Kidney (tissue), 14 donors: Measurements from ENCODE around the gene FAXC. TPM values are rescaled to one million over a fixed set of nuclear protein-coding genes. Genes with fewer than 3 reads are reported as not detected.
A peak's percentile ranks its signal among the peaks of the same experiment; 100 is the strongest.

Source experiments
- DNase-seq, 5 donors: peaks; one replicate each; pipeline ENCODE4 v3.0.0-alpha.2; 2013 to 2020
- FAIRE-seq: peaks from 2 replicates; lab custom pipeline; 2012; peaks lifted over from hg19 to GRCh38; lab: Jason Lieb, UNC
- H3K27ac ChIP-seq, 2 donors: one replicate each; pipeline ENCODE4 v1.7.0; 2013; ENCODE audit warnings: low read depth in 2 of 2, low read length in 2 of 2, inconsistent platforms in 1 of 2
- H3K27me3 ChIP-seq: one replicate; pipeline ENCODE4 v1.7.1; 2013; ENCODE audit warnings: low read length, inconsistent platforms; ENCODE audit not compliant: control insufficient read depth, insufficient read depth
- H3K36me3 ChIP-seq, 3 donors: one replicate each; pipeline versions ENCODE4 v1.7.0 to v1.7.1; 2013; ENCODE audit warnings: low read length in 3 of 3, control low read depth in 1 of 3, inconsistent platforms in 1 of 3; ENCODE audit not compliant: insufficient read depth in 3 of 3, control insufficient read depth in 2 of 3
- H3K4me1 ChIP-seq, 3 donors: one replicate each; pipeline versions ENCODE4 v1.7.0 to v1.7.1; 2013; ENCODE audit warnings: low read length in 3 of 3, inconsistent platforms in 1 of 3, low read depth in 1 of 3; ENCODE audit not compliant: control insufficient read depth in 2 of 3, insufficient read depth in 2 of 3
- H3K4me3 ChIP-seq, 3 donors: one replicate each; pipeline versions ENCODE4 v1.7.0 to v1.8.1; 2013; ENCODE audit warnings: low read length in 3 of 3, control low read depth in 1 of 3, inconsistent platforms in 1 of 3
- H3K9ac ChIP-seq, 3 donors: one replicate each; pipeline versions ENCODE4 v1.7.0 to v1.7.1; 2013; ENCODE audit warnings: low read length in 3 of 3, control low read depth in 1 of 3, inconsistent platforms in 1 of 3
- H3K9me3 ChIP-seq, 3 donors: one replicate each; pipeline versions ENCODE4 v1.7.0 to v1.7.1; 2013; ENCODE audit warnings: low read length in 3 of 3, control low read depth in 1 of 3, inconsistent platforms in 1 of 3; ENCODE audit not compliant: control insufficient read depth in 2 of 3, insufficient read depth in 1 of 3
- intact Hi-C: fragments of 100-400 bp; cut with DNase I; formaldehyde crosslinking; loops from one replicate; pipeline ENCODE4 v1.11.1; 2022
- polyA plus RNA-seq: library from polyadenylated mRNA; stranded (reverse); fragments of 350-450 nt; fragmentation: Illumina TruSeq; extraction: RNeasy Lipid Tissue Mini Kit (QIAGEN cat#74804); gene quantifications from one replicate; pipeline ENCODE4 v1.2.3, GENCODE V29; 2014; ENCODE audit warnings: low read depth, low replicate concordance; ENCODE audit not compliant: insufficient read depth
- total RNA-seq: library from RNA; stranded (reverse); fragmentation: NEBNext Ultra II Directional; extraction: Animal tissue kit (Norgen Biotek cat#: 25700); gene quantifications from one replicate; pipeline ENCODE4 v1.2.1, GENCODE V29; 2021
- TF ChIP-seq, protein P1 (sequence below): IDR thresholded peaks from 3 replicates; pipeline ENCODE4 v1.5.1; 2012; ENCODE audit warnings: mild to moderate bottlenecking, moderate library complexity, borderline replicate concordance; ENCODE audit not compliant: insufficient read depth; ENCODE audit errors: extremely low read depth
- donor health status: control.
- donor health status: control.
- donor health status: control.
- donor health status: control.
- donor health status: control.
- donor health status: DM: yes; HTN: yes; CAD: no.
- donor health status: Normal renal cell carcinoma (clear cell type).

The FAXC gene
- total and polyA plus RNA-seq, 2 donors from 2014 or later = 1.4 to 3.3 TPM

- peak in 2 of 5 donors; percentile 21 to 26 for DNase-seq
- intact Hi-C loops = no loop called here
- Histone ChIP-seq H3K4me3 (no peak overlapping the region), H3K4me1 (no peaks in the 10 kb centered on the region), H3K9ac (no peak overlapping the region), H3K9me3 (no peaks in the 10 kb centered on the region), H3K27ac (no peak overlapping the region), H3K36me3 (no peaks in the 10 kb centered on the region), H3K27me3 (no peaks in the 10 kb centered on the region)
- peak; percentile 44 for FAIRE-seq
- TF ChIP-seq, protein P1, sequence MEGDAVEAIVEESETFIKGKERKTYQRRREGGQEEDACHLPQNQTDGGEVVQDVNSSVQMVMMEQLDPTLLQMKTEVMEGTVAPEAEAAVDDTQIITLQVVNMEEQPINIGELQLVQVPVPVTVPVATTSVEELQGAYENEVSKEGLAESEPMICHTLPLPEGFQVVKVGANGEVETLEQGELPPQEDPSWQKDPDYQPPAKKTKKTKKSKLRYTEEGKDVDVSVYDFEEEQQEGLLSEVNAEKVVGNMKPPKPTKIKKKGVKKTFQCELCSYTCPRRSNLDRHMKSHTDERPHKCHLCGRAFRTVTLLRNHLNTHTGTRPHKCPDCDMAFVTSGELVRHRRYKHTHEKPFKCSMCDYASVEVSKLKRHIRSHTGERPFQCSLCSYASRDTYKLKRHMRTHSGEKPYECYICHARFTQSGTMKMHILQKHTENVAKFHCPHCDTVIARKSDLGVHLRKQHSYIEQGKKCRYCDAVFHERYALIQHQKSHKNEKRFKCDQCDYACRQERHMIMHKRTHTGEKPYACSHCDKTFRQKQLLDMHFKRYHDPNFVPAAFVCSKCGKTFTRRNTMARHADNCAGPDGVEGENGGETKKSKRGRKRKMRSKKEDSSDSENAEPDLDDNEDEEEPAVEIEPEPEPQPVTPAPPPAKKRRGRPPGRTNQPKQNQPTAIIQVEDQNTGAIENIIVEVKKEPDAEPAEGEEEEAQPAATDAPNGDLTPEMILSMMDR = no peak
Observed at GRCh38 chr6:99282479-99283062, 66.9 kb downstream of the FAXC start.

DNA sequence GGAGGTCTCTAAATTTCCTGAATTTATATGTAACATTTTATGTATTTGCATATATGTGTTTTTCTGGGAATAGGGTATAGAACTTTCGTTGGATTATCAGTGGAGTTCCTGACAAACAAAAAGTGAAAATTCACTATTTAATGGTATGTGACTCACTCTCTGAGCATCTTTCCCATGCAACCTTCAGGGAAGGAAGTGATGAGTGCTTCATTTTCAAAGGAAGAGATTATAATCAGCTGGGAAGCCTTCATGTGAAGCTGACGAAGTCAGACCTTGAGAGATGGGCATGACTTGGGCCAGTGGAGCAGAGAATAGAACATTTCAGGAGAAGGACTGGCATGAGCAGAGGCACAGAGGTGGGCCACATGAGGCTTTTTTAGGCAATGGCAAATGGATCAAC, 72.7 kb downstream of the FAXC start:
- TF ChIP-seq, protein P1 = no peak
- Histone ChIP-seq H3K27ac (no peak overlapping the region), H3K4me1 (no peaks in the 10 kb centered on the region), H3K4me3 (no peak overlapping the region), H3K36me3 (no peaks in the 10 kb centered on the region), H3K9ac (no peak overlapping the region), H3K9me3 (no peaks in the 10 kb centered on the region), H3K27me3 (no peaks in the 10 kb centered on the region)
- DNase-seq = no peak
- intact Hi-C loops = no loop called here
- FAIRE-seq = no peak

- DNase-seq = peak in 3 of 5 donors; percentile 29 to 88 (median 59)
- TF ChIP-seq, protein P1 = no peak
- H3K4me1 ChIP-seq = no peaks in the 10 kb centered on the region
- no peaks in the 10 kb centered on the region for H3K36me3 ChIP-seq
- no peak overlapping the region for H3K4me3 ChIP-seq
- intact Hi-C loops = no loop called here
- no peak for FAIRE-seq
- H3K27me3 ChIP-seq = no peaks in the 10 kb centered on the region
- no peak overlapping the region for H3K27ac ChIP-seq
- no peaks in the 10 kb centered on the region for H3K9me3 ChIP-seq
- H3K9ac ChIP-seq = no peak overlapping the region
Observed at GRCh38 chr6:99270826-99271225, 78.6 kb downstream of the FAXC start.

- DNase-seq (no peak), FAIRE-seq (no peak)
- no peaks in the 10 kb centered on the region for H3K27me3 ChIP-seq
- no peaks in the 10 kb centered on the region for H3K36me3 ChIP-seq
- H3K4me3 ChIP-seq = no peak overlapping the region
- intact Hi-C loops = no loop called here
- H3K4me1 ChIP-seq = no peaks in the 10 kb centered on the region
- H3K9me3 ChIP-seq = no peaks in the 10 kb centered on the region
- TF ChIP-seq, protein P1 = no peak
- no peak overlapping the region for H3K27ac ChIP-seq
- H3K9ac ChIP-seq = no peak overlapping the region
Observed at GRCh38 chr6:99270030-99270429, 79.4 kb downstream of the FAXC start.
